ENCODE measurements around the gene CHD5. TPM values are rescaled to one million over a fixed set of nuclear protein-coding genes. Genes with fewer than 3 reads are reported as not detected.
A peak's percentile ranks its signal among the peaks of the same experiment; 100 is the strongest.

The CHD5 gene
- total RNA-seq, 6 experiments from 2014 or later: not detected

DNA sequence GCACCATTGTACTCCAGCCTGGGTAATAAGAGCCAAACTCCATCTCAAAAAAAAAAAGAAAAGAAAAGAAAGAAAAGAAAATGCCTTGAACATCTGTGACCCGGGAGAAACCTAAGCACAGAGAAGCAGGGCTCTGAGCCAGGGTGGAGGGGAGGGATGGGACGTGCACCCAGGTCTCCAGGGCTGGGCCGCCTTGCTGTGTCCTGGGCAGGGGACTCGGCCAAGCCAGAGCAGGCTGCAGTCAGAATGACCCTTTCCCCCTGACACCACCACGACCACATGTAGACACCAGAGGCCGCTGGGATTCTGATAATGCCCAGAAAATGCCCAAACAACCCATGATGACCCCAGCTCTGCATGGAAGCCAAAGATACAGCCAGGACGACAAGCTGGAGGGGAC is 17.8 kb downstream of the CHD5 start:
- Histone ChIP-seq H3K4me3 (no peak overlapping the region), H3K27me3 (no peaks in the 10 kb centered on the region), H3K27ac (no peak overlapping the region), H3K4me1 (no peaks in the 10 kb centered on the region), H3K9me3 (no peaks in the 10 kb centered on the region), H3K36me3 (no peaks in the 10 kb centered on the region)
- ATAC-seq (no peak), DNase-seq (no peak)
- TF ChIP-seq, protein P1, sequence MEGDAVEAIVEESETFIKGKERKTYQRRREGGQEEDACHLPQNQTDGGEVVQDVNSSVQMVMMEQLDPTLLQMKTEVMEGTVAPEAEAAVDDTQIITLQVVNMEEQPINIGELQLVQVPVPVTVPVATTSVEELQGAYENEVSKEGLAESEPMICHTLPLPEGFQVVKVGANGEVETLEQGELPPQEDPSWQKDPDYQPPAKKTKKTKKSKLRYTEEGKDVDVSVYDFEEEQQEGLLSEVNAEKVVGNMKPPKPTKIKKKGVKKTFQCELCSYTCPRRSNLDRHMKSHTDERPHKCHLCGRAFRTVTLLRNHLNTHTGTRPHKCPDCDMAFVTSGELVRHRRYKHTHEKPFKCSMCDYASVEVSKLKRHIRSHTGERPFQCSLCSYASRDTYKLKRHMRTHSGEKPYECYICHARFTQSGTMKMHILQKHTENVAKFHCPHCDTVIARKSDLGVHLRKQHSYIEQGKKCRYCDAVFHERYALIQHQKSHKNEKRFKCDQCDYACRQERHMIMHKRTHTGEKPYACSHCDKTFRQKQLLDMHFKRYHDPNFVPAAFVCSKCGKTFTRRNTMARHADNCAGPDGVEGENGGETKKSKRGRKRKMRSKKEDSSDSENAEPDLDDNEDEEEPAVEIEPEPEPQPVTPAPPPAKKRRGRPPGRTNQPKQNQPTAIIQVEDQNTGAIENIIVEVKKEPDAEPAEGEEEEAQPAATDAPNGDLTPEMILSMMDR (IDR thresholded peaks at IDR 0.05): no peak
- TF ChIP-seq POLR2A (IDR thresholded peaks at IDR 0.05): no peak
- intact Hi-C loops (cut with DNase I): no loop called here
- WGBS (ENCODE audit: insufficient coverage, low coverage, low lambda C conversion rate, missing lambda C conversion rate): 64% methylated on average over 3 of the region's 7 CpGs

DNA sequence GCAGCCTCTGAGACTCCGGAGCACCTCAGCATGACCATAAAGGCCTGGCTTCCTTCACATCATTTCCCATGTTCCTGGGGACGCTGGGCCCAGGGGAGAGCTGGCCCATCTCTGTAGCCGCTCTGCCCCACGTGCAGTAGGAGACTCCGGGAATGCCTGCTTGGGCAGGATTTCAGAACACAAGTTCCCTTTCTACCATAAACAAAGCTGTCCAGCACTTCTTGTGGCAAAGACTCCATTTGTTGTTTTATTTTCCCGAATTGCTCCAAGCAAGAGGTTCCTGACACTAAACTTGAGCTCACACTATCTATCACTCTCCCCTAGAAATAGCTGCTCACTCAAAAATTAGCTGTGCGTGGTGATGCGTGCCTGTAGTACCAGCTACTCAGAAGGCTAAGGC is 21.9 kb downstream of the CHD5 start:
- Histone ChIP-seq H3K36me3 (no peaks in the 10 kb centered on the region), H3K27me3 (no peaks in the 10 kb centered on the region), H3K4me3 (no peak overlapping the region), H3K27ac (no peak overlapping the region), H3K9me3 (no peaks in the 10 kb centered on the region), H3K4me1 (no peaks in the 10 kb centered on the region)
- intact Hi-C loops (cut with DNase I): no loop called here
- no peak for ATAC-seq
- WGBS (ENCODE audit: insufficient coverage, low coverage, low lambda C conversion rate, missing lambda C conversion rate): 68% methylated on average over 3 of the region's 8 CpGs
- no peak for DNase-seq
- no peak for TF ChIP-seq POLR2A (IDR thresholded peaks at IDR 0.05)
- TF ChIP-seq, protein P1 (IDR thresholded peaks at IDR 0.05): no peak

DNA sequence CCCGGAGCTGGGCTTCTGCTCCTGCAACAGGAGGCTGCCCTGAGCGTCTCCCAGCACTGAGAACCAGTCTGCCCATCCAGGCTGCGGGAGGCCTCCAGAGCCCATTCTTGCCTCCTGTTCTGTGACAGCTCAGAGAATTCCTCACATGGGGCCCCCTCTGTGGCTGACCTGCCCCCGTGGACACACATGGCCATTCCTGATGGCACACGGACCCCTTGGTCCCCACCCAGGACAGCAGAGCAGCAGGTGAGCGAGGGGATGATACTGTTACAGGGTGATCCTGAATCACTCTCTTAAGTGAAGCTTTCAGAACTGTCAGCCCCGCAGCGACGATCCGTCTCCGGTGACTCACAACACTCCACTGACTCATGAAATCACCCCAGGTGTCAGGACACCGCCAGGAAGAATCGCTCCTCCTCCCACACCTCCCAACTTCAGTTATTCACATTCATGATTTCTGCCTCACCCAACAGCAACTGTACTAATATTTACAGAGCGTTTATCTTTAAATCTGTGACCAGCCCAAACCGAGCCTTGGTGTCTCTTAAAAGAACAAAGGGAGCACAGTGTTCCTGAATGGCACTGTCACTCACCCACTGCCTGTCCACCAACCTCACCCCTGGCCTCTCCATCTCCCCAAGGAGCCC is 22.5 kb downstream of the CHD5 start:
- no peak for TF ChIP-seq POLR2A (IDR thresholded peaks at IDR 0.05)
- TF ChIP-seq, protein P1 (IDR thresholded peaks at IDR 0.05): no peak
- Histone ChIP-seq H3K27ac (no peak overlapping the region), H3K4me1 (no peaks in the 10 kb centered on the region), H3K4me3 (no peak overlapping the region), H3K9me3 (no peaks in the 10 kb centered on the region), H3K27me3 (no peaks in the 10 kb centered on the region), H3K36me3 (no peaks in the 10 kb centered on the region)
- intact Hi-C loops (cut with DNase I): no loop called here
- ATAC-seq (peak in 1 of 4 donors; percentile 28), DNase-seq (no peak)
- 37% methylated on average over 5 of the region's 15 CpGs for WGBS (ENCODE audit: insufficient coverage, low coverage, low lambda C conversion rate, missing lambda C conversion rate)

DNA sequence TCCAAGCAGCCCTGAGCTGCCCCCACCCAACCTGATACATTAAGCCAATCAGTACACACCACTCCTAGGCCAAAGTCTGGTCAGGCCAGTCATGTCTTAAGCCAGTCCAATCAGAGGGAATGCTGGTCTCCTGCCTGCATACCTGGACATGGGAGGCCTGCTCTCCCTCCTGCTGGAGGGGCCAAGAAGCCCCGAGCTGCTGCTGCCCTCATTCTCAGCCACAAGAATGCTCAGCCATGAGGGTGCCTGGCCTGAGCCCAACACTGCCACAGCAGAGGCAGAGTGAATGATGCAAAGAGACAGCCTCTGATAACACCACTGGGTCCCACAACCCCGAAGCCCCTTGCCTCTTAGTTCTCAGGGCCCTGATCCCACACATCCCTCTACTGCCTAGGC is 23.0 kb downstream of the CHD5 start:
- no CpG with 5 or more reads among the region's 2 CpGs for WGBS (ENCODE audit: insufficient coverage, low coverage, low lambda C conversion rate, missing lambda C conversion rate)
- H3K4me3 ChIP-seq: no peak overlapping the region
- no peak for ATAC-seq

More for the DNA sequence above, 23.0 kb downstream of the CHD5 start:
- no peak for DNase-seq
- Histone ChIP-seq H3K4me1 (no peaks in the 10 kb centered on the region), H3K9me3 (no peaks in the 10 kb centered on the region), H3K27me3 (no peaks in the 10 kb centered on the region), H3K36me3 (no peaks in the 10 kb centered on the region), H3K27ac (no peak overlapping the region)
- TF ChIP-seq, protein P1 (IDR thresholded peaks at IDR 0.05): no peak
- TF ChIP-seq POLR2A (IDR thresholded peaks at IDR 0.05): no peak
- intact Hi-C loops (cut with DNase I): no loop called here
